Urinary bladder (tissue), 4 donors: ENCODE measurements around the gene SHD. TPM values are rescaled to one million over a fixed set of nuclear protein-coding genes. Genes with fewer than 3 reads are reported as not detected.
"Not testable (repeated sequence)": the region's sequence is repeated elsewhere in the genome, so short reads cannot be mapped to it uniquely, and the experiment has no call there.

Experiments
- DNase-seq: peaks from one replicate; pipeline ENCODE4 v3.0.0-alpha.2; 2015; ENCODE audit errors: extremely low spot score
- H3K27ac ChIP-seq: one replicate; pipeline ENCODE4 v1.5.1; 2013; ENCODE audit warnings: low read depth, mild to moderate bottlenecking, moderate library complexity
- H3K36me3 ChIP-seq: one replicate; pipeline ENCODE4 v1.6.1; 2013; ENCODE audit warnings: mild to moderate bottlenecking, moderate library complexity; ENCODE audit not compliant: insufficient read depth
- H3K4me1 ChIP-seq: one replicate; pipeline ENCODE4 v1.6.1; 2013; ENCODE audit warnings: mild to moderate bottlenecking, moderate library complexity; ENCODE audit not compliant: insufficient read depth
- H3K4me3 ChIP-seq: one replicate; pipeline ENCODE4 v1.5.1; 2013; ENCODE audit warnings: low read depth, low read length
- WGBS: extraction: QIAGEN DNeasy Blood & Tissue Kit; methylation state at CpG from one replicate; pipeline ENCODE4 v1.1.7; 2013; 5-methylcytosine and 5-hydroxymethylcytosine counted together
- polyA plus RNA-seq: library from polyadenylated mRNA; stranded (reverse); fragments of 200-250 nt; gene quantifications from one replicate; pipeline ENCODE4 v1.2.3, GENCODE V29; 2013
- total RNA-seq: library from RNA; depleted of rRNA; stranded (reverse); fragments of >200 nt; gene quantifications from one replicate; pipeline ENCODE4 v1.2.3, GENCODE V29; 2014
- donor health status: healthy with polysubstance abuse.
- donor health status: healthy.

The SHD gene
- total and polyA plus RNA-seq, 2 donors: 0.04 to 3.6 TPM

- Histone ChIP-seq H3K36me3 (no peaks in the 10 kb centered on the region), H3K4me3 (no peak overlapping the region), H3K4me1 (peaks cover 2% of the 10 kb centered on the region), H3K27ac (no peak overlapping the region)
- no peak for DNase-seq
- WGBS: 30% methylated on average over 16 of the region's 16 CpGs
Measured at GRCh38 chr19:4277191-4277696, 1.8 kb upstream of the SHD start.

DNA sequence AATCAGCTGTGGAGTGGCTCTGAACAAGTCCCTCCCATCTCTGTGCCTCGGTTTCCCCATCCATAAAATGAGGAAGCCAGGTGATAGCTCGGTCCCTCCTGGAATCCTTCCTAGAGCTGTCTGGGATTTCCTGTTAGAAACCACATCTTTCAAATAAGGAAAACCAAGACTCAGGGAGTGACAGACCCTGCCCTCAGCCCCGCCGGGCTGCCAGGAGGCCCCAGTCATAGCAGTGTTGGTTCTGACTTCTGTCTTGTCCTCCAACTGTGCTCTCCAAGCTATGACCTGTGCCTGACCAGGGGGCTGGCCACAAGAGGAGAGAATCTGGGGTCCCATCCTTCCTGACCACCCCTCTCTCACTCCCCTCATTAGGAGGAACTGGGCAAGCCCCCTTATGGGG is 1.1 kb upstream of the SHD start:
- Histone ChIP-seq H3K4me1 (peaks cover 2% of the 10 kb centered on the region), H3K4me3 (no peak overlapping the region), H3K27ac (no peak overlapping the region), H3K36me3 (no peaks in the 10 kb centered on the region)
- whole genome bisulfite sequencing: 28% methylated on average over 4 of the region's 4 CpGs
- no peak for DNase-seq

- WGBS: under 1% methylated on average over 30 of the region's 30 CpGs
- DNase-seq: no peak
- Histone ChIP-seq H3K4me1 (peaks cover 2% of the 10 kb centered on the region), H3K36me3 (no peaks in the 10 kb centered on the region), H3K27ac (no peak overlapping the region), H3K4me3 (peak overlapping the region; percentile 13)
Measured at GRCh38 chr19:4279267-4279529, 132 bp downstream of the SHD start.

- DNase-seq: no peak
Measured at GRCh38 chr19:4279530-4280422, 710 bp downstream of the SHD start.

DNA sequence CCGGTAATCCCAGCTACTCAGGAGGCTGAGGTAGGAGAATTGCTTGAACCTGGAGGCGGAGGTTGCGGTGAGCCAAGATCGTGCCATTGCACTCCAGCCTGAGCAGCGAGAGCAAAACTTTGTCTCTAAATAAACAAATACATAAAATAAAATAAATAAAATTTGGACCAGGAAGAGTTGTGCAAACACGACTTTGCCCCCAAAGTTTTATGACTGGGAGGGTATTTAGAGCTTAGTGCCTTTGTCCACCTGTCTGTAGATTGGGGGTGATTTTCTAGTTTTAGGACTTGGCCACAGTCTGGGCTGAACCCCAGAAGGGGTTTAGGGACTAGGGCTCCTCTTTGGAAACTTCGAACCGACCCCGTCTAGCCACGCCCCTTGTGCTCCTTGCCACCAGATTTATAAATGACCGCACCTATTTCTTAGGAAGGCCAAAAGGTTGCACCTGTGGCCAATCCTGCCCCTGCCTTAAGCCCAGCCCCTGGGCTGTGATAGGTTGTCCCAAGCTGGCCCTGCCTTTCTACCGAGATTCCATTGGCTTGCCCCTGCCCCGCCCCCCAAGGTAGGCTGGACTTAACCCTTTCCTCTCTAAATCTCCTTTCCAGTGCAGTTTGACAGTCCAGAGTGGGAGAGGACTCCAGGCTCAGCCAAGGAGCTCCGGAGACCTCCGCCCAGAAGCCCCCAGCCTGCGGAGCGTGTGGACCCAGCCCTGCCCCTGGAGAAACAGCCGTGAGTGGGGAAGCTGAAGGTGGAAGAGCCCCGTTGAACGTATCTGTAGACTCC is 5.3 kb downstream of the SHD start:
- DNase-seq: no peak
- WGBS: 41% methylated on average over 20 of the region's 20 CpGs
- no peak overlapping the region for H3K4me3 ChIP-seq
- no peak overlapping the region for H3K27ac ChIP-seq
- H3K4me1 ChIP-seq: peaks cover 2% of the 10 kb centered on the region
- no peaks in the 10 kb centered on the region for H3K36me3 ChIP-seq

More at GRCh38 chr19:4279530-4280422, 710 bp downstream of the SHD start:
- Histone ChIP-seq H3K4me1 (peaks cover 2% of the 10 kb centered on the region), H3K36me3 (no peaks in the 10 kb centered on the region), H3K27ac (no peak overlapping the region), H3K4me3 (peak overlapping the region; percentile 13)
- WGBS: 2% methylated on average over 71 of the region's 71 CpGs

- 61% methylated on average over 6 of the region's 6 CpGs for WGBS
- peaks cover 2% of the 10 kb centered on the region for H3K4me1 ChIP-seq
- DNase-seq: no peak
- no peak overlapping the region for H3K27ac ChIP-seq
- no peaks in the 10 kb centered on the region for H3K36me3 ChIP-seq
- no peak overlapping the region for H3K4me3 ChIP-seq
Measured at GRCh38 chr19:4284974-4285373, 5.9 kb downstream of the SHD start.

GRCh38 chr19:4286141-4286540 is 7.1 kb downstream of the SHD start:
- not testable (repeated sequence) for H3K4me3 ChIP-seq, H3K27ac ChIP-seq, H3K36me3 ChIP-seq, DNase-seq, H3K4me1 ChIP-seq
- WGBS: 92% methylated on average over 4 of the region's 4 CpGs

DNA sequence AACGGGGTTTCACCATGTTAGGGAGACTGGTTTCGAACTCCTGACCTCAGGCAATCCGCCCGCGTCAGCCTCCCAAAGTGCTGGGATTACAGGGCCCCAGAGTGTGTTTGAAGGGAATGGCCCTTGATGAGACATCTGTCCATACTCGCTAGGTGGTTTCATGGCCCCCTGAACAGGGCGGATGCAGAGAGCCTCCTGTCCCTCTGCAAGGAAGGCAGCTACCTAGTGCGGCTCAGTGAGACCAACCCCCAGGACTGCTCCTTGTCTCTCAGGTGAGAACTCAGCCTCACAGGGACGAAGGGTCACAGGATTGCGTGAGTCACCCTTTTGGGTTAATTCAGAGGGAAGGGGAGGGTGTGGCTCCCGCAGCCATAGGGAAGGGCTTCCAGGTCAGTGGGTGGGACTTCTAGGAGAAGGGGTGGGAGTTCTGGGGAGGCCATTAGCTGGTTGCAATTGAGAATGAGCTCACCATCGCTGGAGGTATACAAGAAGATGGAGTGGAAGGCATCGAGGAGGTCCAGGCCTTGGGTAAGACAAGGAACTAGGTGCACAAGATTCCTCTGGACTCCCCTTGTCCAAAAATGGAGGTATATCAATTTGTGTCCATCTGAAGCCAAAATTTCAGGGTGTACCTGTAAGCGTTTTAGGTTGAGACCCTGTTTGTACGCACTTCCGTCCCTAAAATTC is 9.2 kb downstream of the SHD start:
- Histone ChIP-seq H3K4me1 (no peaks in the 10 kb centered on the region), H3K27ac (no peak overlapping the region), H3K4me3 (no peak overlapping the region), H3K36me3 (no peaks in the 10 kb centered on the region)
- DNase-seq: no peak
- WGBS: 80% methylated on average over 16 of the region's 16 CpGs

GRCh38 chr19:4291184-4291732 is 12.2 kb downstream of the SHD start:
- no peak for DNase-seq
- 58% methylated on average over 8 of the region's 8 CpGs for WGBS
- no peaks in the 10 kb centered on the region for H3K36me3 ChIP-seq
- no peaks in the 10 kb centered on the region for H3K4me1 ChIP-seq
- H3K27ac ChIP-seq: no peak overlapping the region
- no peak overlapping the region for H3K4me3 ChIP-seq

GRCh38 chr19:4292515-4292914 is 13.4 kb downstream of the SHD start:
- no peaks in the 10 kb centered on the region for H3K4me1 ChIP-seq
- H3K27ac ChIP-seq: no peak overlapping the region
- H3K4me3 ChIP-seq: no peak overlapping the region
- WGBS: 85% methylated on average over 15 of the region's 15 CpGs
- H3K36me3 ChIP-seq: no peaks in the 10 kb centered on the region
- no peak for DNase-seq

DNA sequence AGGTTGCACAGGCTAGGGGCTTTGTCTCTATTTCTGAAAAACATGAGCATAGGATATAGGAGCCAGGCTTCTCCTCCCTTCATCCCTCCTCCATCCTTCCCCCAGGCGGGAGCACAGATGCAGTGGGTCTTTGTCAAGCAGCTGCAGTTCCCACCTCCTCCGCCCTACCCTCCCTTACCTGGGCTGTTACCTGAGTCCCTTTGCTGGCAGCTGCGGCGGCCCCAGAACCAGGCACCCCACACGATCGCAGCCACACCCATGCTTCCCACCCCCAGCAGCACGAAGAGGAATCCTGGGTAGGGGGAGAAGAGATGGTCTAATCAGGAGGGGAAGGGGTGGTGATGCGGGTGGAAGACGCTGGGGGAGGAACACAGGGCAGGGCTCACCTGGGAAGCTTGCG is 15.3 kb downstream of the SHD start:
- no peak overlapping the region for H3K4me3 ChIP-seq
- no peaks in the 10 kb centered on the region for H3K4me1 ChIP-seq
- H3K27ac ChIP-seq: no peak overlapping the region
- H3K36me3 ChIP-seq: no peaks in the 10 kb centered on the region
- DNase-seq: no peak
- 27% methylated on average over 10 of the region's 10 CpGs for WGBS

GRCh38 chr19:4295972-4296771 is 17.1 kb downstream of the SHD start:
- Histone ChIP-seq H3K36me3 (no peaks in the 10 kb centered on the region), H3K4me3 (no peak overlapping the region), H3K27ac (no peak overlapping the region), H3K4me1 (no peaks in the 10 kb centered on the region)
- no peak for DNase-seq
- 44% methylated on average over 14 of the region's 14 CpGs for WGBS
